Astrocyte (in vitro differentiated cells and primary cell): ENCODE measurements around the gene MAEA. TPM values are rescaled to one million over a fixed set of nuclear protein-coding genes. Genes with fewer than 3 reads are reported as not detected.

Experiments used
- DNase-seq: peaks from one replicate; pipeline ENCODE4 v3.0.0-alpha.2; 2010; ENCODE audit warnings: low read depth
- FAIRE-seq: peaks from 2 replicates; lab custom pipeline; 2011; peaks lifted over from hg19 to GRCh38; lab: Jason Lieb, UNC
- H2AFZ ChIP-seq: 2 replicates; pipeline ENCODE4 v1.6.0; 2012; ENCODE audit warnings: low read depth, low read length, inconsistent platforms
- H3K27ac ChIP-seq: 2 replicates; pipeline ENCODE4 v1.5.1; 2011; ENCODE audit warnings: low read depth, low read length, inconsistent platforms
- H3K27me3 ChIP-seq: 2 replicates; pipeline ENCODE4 v1.6.0; 2011; ENCODE audit warnings: low read length, inconsistent platforms; ENCODE audit not compliant: insufficient read depth
- H3K36me3 ChIP-seq: 2 replicates; pipeline ENCODE4 v1.5.1; 2011; ENCODE audit warnings: low read length, inconsistent platforms; ENCODE audit not compliant: insufficient read depth
- H3K4me1 ChIP-seq: 2 replicates; pipeline ENCODE4 v1.5.1; 2011; ENCODE audit warnings: low read length, inconsistent platforms; ENCODE audit not compliant: insufficient read depth
- H3K4me2 ChIP-seq: 2 replicates; pipeline ENCODE4 v1.6.0; 2012; ENCODE audit warnings: low read length, inconsistent platforms
- H3K4me3 ChIP-seq: 2 replicates; pipeline ENCODE4 v1.5.1; 2011; ENCODE audit warnings: low read depth, mild to moderate bottlenecking, low read length, inconsistent platforms; ENCODE audit not compliant: insufficient read depth
- H3K79me2 ChIP-seq: 2 replicates; pipeline ENCODE4 v1.6.0; 2012; ENCODE audit warnings: mild to moderate bottlenecking, low read length, inconsistent platforms; ENCODE audit not compliant: insufficient read depth
- H3K9ac ChIP-seq: 2 replicates; pipeline ENCODE4 v1.6.0; 2012; ENCODE audit warnings: mild to moderate bottlenecking, low read length, inconsistent platforms
- H3K9me3 ChIP-seq: 2 replicates; pipeline ENCODE4 v1.5.1; 2012; ENCODE audit warnings: low read depth, mild to moderate bottlenecking, low read length, inconsistent platforms; ENCODE audit not compliant: insufficient read depth
- H4K20me1 ChIP-seq: 2 replicates; pipeline ENCODE4 v1.6.0; 2012; ENCODE audit warnings: low read length, inconsistent platforms; ENCODE audit not compliant: insufficient read depth
- H3K27ac Mint-ChIP-seq: one replicate; pipeline ENCODE4 v1.8.0; 2021; ENCODE audit warnings: mild to moderate bottlenecking, mixed read lengths; ENCODE audit not compliant: unreplicated experiment
- H3K27me3 Mint-ChIP-seq: one replicate; pipeline ENCODE4 v1.8.0; 2021; ENCODE audit warnings: low read depth, mixed read lengths; ENCODE audit not compliant: unreplicated experiment
- H3K36me3 Mint-ChIP-seq: one replicate; pipeline ENCODE4 v1.8.0; 2021; ENCODE audit warnings: low read depth, mixed read lengths; ENCODE audit not compliant: unreplicated experiment
- H3K4me1 Mint-ChIP-seq: one replicate; pipeline ENCODE4 v1.8.0; 2021; ENCODE audit warnings: low read depth, mixed read lengths; ENCODE audit not compliant: unreplicated experiment
- H3K4me3 Mint-ChIP-seq: one replicate; pipeline ENCODE4 v1.8.0; 2021; ENCODE audit warnings: mild to moderate bottlenecking, moderate library complexity, mixed read lengths; ENCODE audit not compliant: unreplicated experiment
- H3K9me3 Mint-ChIP-seq: one replicate; pipeline ENCODE4 v1.8.0; 2021; ENCODE audit warnings: mild to moderate bottlenecking, mixed read lengths; ENCODE audit not compliant: unreplicated experiment
- EZH2 ChIP-seq: IDR thresholded peaks from 2 replicates; pipeline ENCODE4 v1.6.1; 2012; ENCODE audit warnings: mild to moderate bottlenecking, low read length, inconsistent platforms; ENCODE audit not compliant: insufficient read depth
- total RNA-seq: library from RNA; stranded (reverse); gene quantifications from 2 replicates; pipeline ENCODE4 v1.2.1, GENCODE V29; 2021
- TF ChIP-seq, protein P1 (sequence below): IDR thresholded peaks from 2 replicates; pipeline ENCODE4 v1.5.1; 2011; ENCODE audit warnings: low read depth, mild to moderate bottlenecking, inconsistent platforms, low read length, moderate library complexity; ENCODE audit not compliant: insufficient read depth

Gene MAEA
- total RNA-seq, 1 donor from 2014 or later, result 79.3 TPM

DNA sequence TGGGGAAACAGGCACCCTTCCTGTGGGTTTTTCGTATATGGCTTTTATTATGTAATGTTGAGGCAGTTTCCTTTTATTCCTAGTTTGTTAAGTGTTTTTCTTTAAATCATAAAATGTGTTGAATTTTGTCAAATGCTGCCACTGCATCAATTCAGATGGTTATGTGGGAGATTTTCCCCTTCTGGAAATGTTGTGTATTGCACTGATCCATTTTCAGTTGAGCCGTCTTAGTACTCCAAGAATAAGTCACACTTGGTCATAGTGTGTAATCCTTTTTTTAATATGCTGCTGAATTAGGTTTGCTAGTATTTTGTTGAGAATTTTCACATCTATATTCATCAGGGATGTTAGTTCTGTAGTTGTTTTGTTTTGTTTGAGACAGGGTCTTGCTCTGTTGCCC lies 31.2 kb upstream of the MAEA start:
- Histone ChIP-seq H4K20me1 (no peaks in the 10 kb centered on the region), H3K4me3 (no peak overlapping the region), H3K4me2 (no peak overlapping the region), H2AFZ (no peak overlapping the region), H3K27ac (no peak overlapping the region), H3K4me1 (no peaks in the 10 kb centered on the region), H3K27me3 (no peaks in the 10 kb centered on the region), H3K36me3 (no peaks in the 10 kb centered on the region), H3K9ac (no peak overlapping the region), H3K9me3 (peaks cover 10% of the 10 kb centered on the region), H3K79me2 (no peaks in the 10 kb centered on the region)
- TF ChIP-seq EZH2, result no peak
- TF ChIP-seq, protein P1, sequence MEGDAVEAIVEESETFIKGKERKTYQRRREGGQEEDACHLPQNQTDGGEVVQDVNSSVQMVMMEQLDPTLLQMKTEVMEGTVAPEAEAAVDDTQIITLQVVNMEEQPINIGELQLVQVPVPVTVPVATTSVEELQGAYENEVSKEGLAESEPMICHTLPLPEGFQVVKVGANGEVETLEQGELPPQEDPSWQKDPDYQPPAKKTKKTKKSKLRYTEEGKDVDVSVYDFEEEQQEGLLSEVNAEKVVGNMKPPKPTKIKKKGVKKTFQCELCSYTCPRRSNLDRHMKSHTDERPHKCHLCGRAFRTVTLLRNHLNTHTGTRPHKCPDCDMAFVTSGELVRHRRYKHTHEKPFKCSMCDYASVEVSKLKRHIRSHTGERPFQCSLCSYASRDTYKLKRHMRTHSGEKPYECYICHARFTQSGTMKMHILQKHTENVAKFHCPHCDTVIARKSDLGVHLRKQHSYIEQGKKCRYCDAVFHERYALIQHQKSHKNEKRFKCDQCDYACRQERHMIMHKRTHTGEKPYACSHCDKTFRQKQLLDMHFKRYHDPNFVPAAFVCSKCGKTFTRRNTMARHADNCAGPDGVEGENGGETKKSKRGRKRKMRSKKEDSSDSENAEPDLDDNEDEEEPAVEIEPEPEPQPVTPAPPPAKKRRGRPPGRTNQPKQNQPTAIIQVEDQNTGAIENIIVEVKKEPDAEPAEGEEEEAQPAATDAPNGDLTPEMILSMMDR, result no peak
- Mint-ChIP-seq H3K4me1 (no peaks in the 10 kb centered on the region), H3K36me3 (peaks cover 4% of the 10 kb centered on the region), H3K27ac (no peak overlapping the region), H3K9me3 (peaks cover 35% of the 10 kb centered on the region), H3K27me3 (peaks cover 20% of the 10 kb centered on the region), H3K4me3 (no peak overlapping the region)
- DNase-seq, result no peak
- FAIRE-seq, result no peak

DNA sequence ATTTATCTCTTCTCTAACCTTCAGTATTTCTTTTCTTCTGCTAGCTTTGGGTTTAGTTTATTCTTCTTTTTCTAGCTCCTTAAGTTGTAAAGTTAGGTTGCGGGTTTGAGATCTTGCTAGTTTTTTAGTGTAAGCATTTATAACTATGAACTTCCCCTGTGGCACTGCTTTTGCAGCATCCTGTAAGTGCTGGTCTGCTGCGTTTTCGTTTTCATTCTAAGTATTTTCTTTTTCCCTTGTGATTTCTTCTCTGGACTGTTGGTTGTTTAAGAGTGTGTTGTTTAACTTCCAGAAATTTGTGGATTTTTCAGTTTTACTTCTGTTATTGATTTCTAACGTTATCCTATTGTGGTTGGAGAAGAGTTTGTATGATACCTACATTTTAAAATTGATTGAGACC lies 29.7 kb upstream of the MAEA start:
- DNase-seq (no peak), FAIRE-seq (no peak)
- H3K27ac Mint-ChIP-seq, result no peak overlapping the region
- Histone ChIP-seq H4K20me1 (no peaks in the 10 kb centered on the region), H3K9me3 (peaks cover 3% of the 10 kb centered on the region), H2AFZ (no peak overlapping the region), H3K9ac (no peak overlapping the region), H3K4me3 (no peak overlapping the region), H3K27ac (no peak overlapping the region), H3K36me3 (no peaks in the 10 kb centered on the region), H3K79me2 (no peaks in the 10 kb centered on the region), H3K4me1 (no peaks in the 10 kb centered on the region), H3K4me2 (no peak overlapping the region), H3K27me3 (no peaks in the 10 kb centered on the region)
- no peak overlapping the region for H3K4me3 Mint-ChIP-seq
- no peaks in the 10 kb centered on the region for H3K4me1 Mint-ChIP-seq
- peaks cover 20% of the 10 kb centered on the region for H3K27me3 Mint-ChIP-seq
- H3K36me3 Mint-ChIP-seq, result peaks cover 6% of the 10 kb centered on the region
- TF ChIP-seq, protein P1, result no peak
- TF ChIP-seq EZH2, result no peak
- H3K9me3 Mint-ChIP-seq, result peaks cover 27% of the 10 kb centered on the region

DNA sequence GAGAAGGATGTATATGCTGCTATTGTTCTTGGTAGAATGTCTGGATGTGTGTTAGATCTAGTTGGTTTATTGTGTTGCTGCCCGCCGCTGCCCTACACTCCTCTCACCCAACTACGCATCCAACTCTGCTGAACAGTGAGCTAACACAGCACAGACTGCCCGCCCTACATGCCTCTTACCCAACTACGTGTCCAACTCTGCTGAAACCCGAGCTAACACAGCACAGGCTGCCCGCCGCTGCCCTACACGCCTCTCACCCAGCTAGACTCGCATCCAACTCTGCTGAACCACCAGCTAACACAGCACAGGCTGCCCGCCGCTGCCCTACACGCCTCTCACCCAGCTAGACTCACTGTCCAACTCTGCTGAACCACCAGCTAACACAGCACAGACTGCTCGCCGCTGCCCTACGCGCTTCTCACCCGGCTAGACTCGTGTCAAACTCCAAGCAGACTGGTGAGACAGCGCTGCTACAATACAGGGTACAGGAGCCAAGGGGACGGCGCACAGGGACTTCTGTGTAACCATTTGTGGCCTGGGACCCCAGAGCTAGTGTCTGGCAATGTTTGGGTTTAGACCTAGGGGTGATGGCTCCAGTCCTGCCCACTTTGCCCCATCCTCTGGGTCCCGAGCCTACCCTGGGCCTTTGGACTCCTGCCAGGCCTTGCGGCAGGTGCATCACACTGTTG lies 29.1 kb upstream of the MAEA start:
- H4K20me1 ChIP-seq, result no peaks in the 10 kb centered on the region
- no peaks in the 10 kb centered on the region for H3K27me3 ChIP-seq
- no peaks in the 10 kb centered on the region for H3K9me3 ChIP-seq
- FAIRE-seq (no peak), DNase-seq (no peak)
- no peak overlapping the region for H3K4me3 Mint-ChIP-seq
- no peak overlapping the region for H2AFZ ChIP-seq
- no peaks in the 10 kb centered on the region for H3K36me3 ChIP-seq
- H3K36me3 Mint-ChIP-seq, result peaks cover 6% of the 10 kb centered on the region
- H3K79me2 ChIP-seq, result no peaks in the 10 kb centered on the region
- H3K4me1 ChIP-seq, result no peaks in the 10 kb centered on the region
- H3K4me1 Mint-ChIP-seq, result no peaks in the 10 kb centered on the region
- peaks cover 21% of the 10 kb centered on the region for H3K9me3 Mint-ChIP-seq
- peaks cover 20% of the 10 kb centered on the region for H3K27me3 Mint-ChIP-seq
- TF ChIP-seq EZH2, result no peak
- TF ChIP-seq, protein P1, result no peak
- no peak overlapping the region for H3K4me2 ChIP-seq
- no peak overlapping the region for H3K27ac ChIP-seq
- no peak overlapping the region for H3K9ac ChIP-seq
- H3K27ac Mint-ChIP-seq, result no peak overlapping the region
- H3K4me3 ChIP-seq, result no peak overlapping the region
